OCI-LY7 (cell line): Measurements from ENCODE around the gene TMEM54. TPM values are rescaled to one million over a fixed set of nuclear protein-coding genes. Genes with fewer than 3 reads are reported as not detected.

Experiments used
- BruUV-seq: library from RNA; stranded (reverse); fragments of 400-500 nt; replicated peaks from 2 replicates; lab custom pipeline; 2021; lab: Mats Ljungman, UMichigan
- CTCF ChIA-PET: fragments of 300-600 bp; sonication (Branson Sonifier 250); formaldehyde crosslinking; loops from one replicate; lab custom pipeline; 2022; ENCODE audit warnings: antibody characterized with exemption; ENCODE audit not compliant: unreplicated experiment; lab: Charles Lee
- POLR2A ChIA-PET: fragments of 300-600 bp; sonication (Branson Sonifier 250); formaldehyde crosslinking; loops from one replicate; lab custom pipeline; 2022; ENCODE audit warnings: antibody characterized with exemption; lab: Charles Lee
- DNase-seq: peaks from one replicate; pipeline ENCODE4 v3.0.0-alpha.2; 2015; ENCODE audit warnings: low spot score
- H2AFZ ChIP-seq: fragments of 200-600 bp; sonication (generic), shearing (Covaris generic); 2 replicates; pipeline ENCODE4 v1.6.1; 2014; ENCODE audit warnings: mild to moderate bottlenecking, antibody characterized with exemption, low read length, moderate library complexity
- H3K27ac ChIP-seq: fragments of 200-600 bp; sonication (generic); 2 replicates; pipeline ENCODE4 v1.5.1; 2014; ENCODE audit warnings: mixed run types, low read depth, mild to moderate bottlenecking, moderate library complexity, low read length, inconsistent platforms; ENCODE audit not compliant: poor library complexity, severe bottlenecking
- H3K36me3 ChIP-seq: fragments of 200-600 bp; sonication (generic); 2 replicates; pipeline ENCODE4 v1.6.1; 2014; ENCODE audit warnings: mild to moderate bottlenecking, antibody characterized with exemption, low read length, moderate library complexity, mixed read lengths; ENCODE audit not compliant: insufficient read depth
- H3K4me1 ChIP-seq: fragments of 200-600 bp; sonication (generic); 2 replicates; pipeline ENCODE4 v1.5.1; 2014; ENCODE audit warnings: mild to moderate bottlenecking, low read length; ENCODE audit not compliant: insufficient read depth, poor library complexity, severe bottlenecking
- H3K4me2 ChIP-seq: fragments of 200-600 bp; sonication (generic); 2 replicates; pipeline ENCODE4 v1.6.1; 2014; ENCODE audit warnings: mild to moderate bottlenecking, low read length
- H3K4me3 ChIP-seq: fragments of 200-600 bp; sonication (generic); 2 replicates; pipeline ENCODE4 v1.5.1; 2014; ENCODE audit warnings: mild to moderate bottlenecking, low read depth, low read length; ENCODE audit not compliant: poor library complexity, severe bottlenecking
- H3K79me2 ChIP-seq: fragments of 200-600 bp; sonication (generic); 2 replicates; pipeline ENCODE4 v1.6.1; 2016; ENCODE audit warnings: low read depth, mild to moderate bottlenecking, low read length, moderate library complexity, mixed read lengths; ENCODE audit not compliant: insufficient read depth
- H3K9me2 ChIP-seq: fragments of 200-600 bp; sonication (generic); 2 replicates; pipeline ENCODE4 v1.6.1; 2016; ENCODE audit warnings: mild to moderate bottlenecking, low read length, mixed read lengths; ENCODE audit not compliant: insufficient read depth
- H3K9me3 ChIP-seq: fragments of 200-600 bp; sonication (generic); 2 replicates; pipeline ENCODE4 v1.6.1; 2014; ENCODE audit warnings: mild to moderate bottlenecking, mixed run types, low read length, mixed read lengths
- H4K20me1 ChIP-seq: fragments of 200-600 bp; sonication (generic); 2 replicates; pipeline ENCODE4 v1.6.1; 2014; ENCODE audit warnings: mild to moderate bottlenecking, antibody characterized with exemption, low read length, moderate library complexity, mixed read lengths; ENCODE audit not compliant: insufficient read depth
- EZH2phosphoT487 ChIP-seq: fragments of 200-600 bp; sonication (generic); IDR thresholded peaks from 2 replicates; pipeline ENCODE4 v1.6.1; 2018; ENCODE audit warnings: low read depth, borderline replicate concordance, mild to moderate bottlenecking, mixed run types, antibody characterized with exemption, low read length, moderate library complexity, mixed read lengths
- intact Hi-C: fragments of 100-400 bp; cut with micrococcal nuclease; formaldehyde crosslinking; loops from one replicate; pipeline ENCODE4 v1.10.0; 2022; ENCODE audit not compliant: unreplicated experiment
- total RNA-seq, 2 experiments: library from RNA; depleted of rRNA in 1 of 2; stranded (reverse); fragments of >200 nt in 1 of 2; shearing (Covaris generic) in 1 of 2; gene quantifications; 2 replicates each; pipeline ENCODE4 v1.2.3, GENCODE V29; 2014 to 2022
- TF ChIP-seq, protein P1 (sequence below): fragments of 200-600 bp; sonication (generic); conservative IDR thresholded peaks from 2 replicates; pipeline ENCODE4 v1.5.1; 2014; ENCODE audit warnings: mild to moderate bottlenecking, antibody characterized with exemption, low read length, moderate library complexity, mixed read lengths

TMEM54 gene
- total RNA-seq, 2 experiments from 2014 or later: 0.93 to 3.1 TPM

GRCh38 chr1:32873484-32873883, 27.7 kb downstream of the TMEM54 start:
- Histone ChIP-seq H3K36me3 (no peaks in the 10 kb centered on the region), H4K20me1 (no peaks in the 10 kb centered on the region), H3K9me2 (no peaks in the 10 kb centered on the region), H3K4me3 (no peak overlapping the region), H2AFZ (no peak overlapping the region), H3K4me1 (peaks cover 43% of the 10 kb centered on the region), H3K9me3 (no peaks in the 10 kb centered on the region), H3K4me2 (no peak overlapping the region), H3K79me2 (no peaks in the 10 kb centered on the region), H3K27ac (no peak overlapping the region)
- POLR2A ChIA-PET: no interaction called here
- BruUV-seq: no TSS peak
- no peak for DNase-seq
- no peak for TF ChIP-seq EZH2phosphoT487
- TF ChIP-seq, protein P1, sequence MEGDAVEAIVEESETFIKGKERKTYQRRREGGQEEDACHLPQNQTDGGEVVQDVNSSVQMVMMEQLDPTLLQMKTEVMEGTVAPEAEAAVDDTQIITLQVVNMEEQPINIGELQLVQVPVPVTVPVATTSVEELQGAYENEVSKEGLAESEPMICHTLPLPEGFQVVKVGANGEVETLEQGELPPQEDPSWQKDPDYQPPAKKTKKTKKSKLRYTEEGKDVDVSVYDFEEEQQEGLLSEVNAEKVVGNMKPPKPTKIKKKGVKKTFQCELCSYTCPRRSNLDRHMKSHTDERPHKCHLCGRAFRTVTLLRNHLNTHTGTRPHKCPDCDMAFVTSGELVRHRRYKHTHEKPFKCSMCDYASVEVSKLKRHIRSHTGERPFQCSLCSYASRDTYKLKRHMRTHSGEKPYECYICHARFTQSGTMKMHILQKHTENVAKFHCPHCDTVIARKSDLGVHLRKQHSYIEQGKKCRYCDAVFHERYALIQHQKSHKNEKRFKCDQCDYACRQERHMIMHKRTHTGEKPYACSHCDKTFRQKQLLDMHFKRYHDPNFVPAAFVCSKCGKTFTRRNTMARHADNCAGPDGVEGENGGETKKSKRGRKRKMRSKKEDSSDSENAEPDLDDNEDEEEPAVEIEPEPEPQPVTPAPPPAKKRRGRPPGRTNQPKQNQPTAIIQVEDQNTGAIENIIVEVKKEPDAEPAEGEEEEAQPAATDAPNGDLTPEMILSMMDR: no peak
- CTCF ChIA-PET: no interaction called here
- intact Hi-C loops: loop anchor here (2.0 kb wide), 2 partner anchors 55 to 161 kb away; no protein-coding TSS in a partner anchor

DNA sequence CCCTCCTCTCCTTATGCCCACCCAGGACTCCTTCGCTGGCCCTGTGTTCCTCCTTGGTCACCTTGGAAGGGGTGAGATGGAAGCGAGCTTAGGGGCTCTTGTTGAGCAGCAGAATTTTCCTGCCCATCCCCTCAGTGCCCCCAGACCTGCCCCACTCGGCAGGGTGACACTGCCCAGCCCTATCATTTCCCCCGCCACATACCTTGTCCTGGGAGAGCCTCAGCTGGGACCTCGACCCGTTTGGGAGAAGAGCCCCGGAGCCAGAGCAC, 29.1 kb downstream of the TMEM54 start:
- ChIA-PET POLR2A (interaction anchor here (2.0 kb wide), 1 partner anchor 12 kb away, joined by 4 read pairs; no protein-coding TSS in a partner anchor), CTCF (interaction anchor here (0.6 to 0.8 kb wide), 2 partner anchors 56 to 75 kb away, joined by 3 to 6 read pairs; no protein-coding TSS in a partner anchor)
- no peak overlapping the region for H3K27ac ChIP-seq
- H4K20me1 ChIP-seq: no peaks in the 10 kb centered on the region
- no peaks in the 10 kb centered on the region for H3K36me3 ChIP-seq
- no peaks in the 10 kb centered on the region for H3K9me2 ChIP-seq
- no TSS peak for BruUV-seq
- peak overlapping the region; percentile 33 for H3K4me3 ChIP-seq
- no peak overlapping the region for H2AFZ ChIP-seq
- DNase-seq: no peak
- H3K79me2 ChIP-seq: no peaks in the 10 kb centered on the region
- TF ChIP-seq, protein P1: no peak
- no peak for TF ChIP-seq EZH2phosphoT487
- peak overlapping the region; percentile 87 for H3K4me2 ChIP-seq
- intact Hi-C loops: loop anchor here (1.0 to 2.0 kb wide), 3 partner anchors 53 to 352 kb away; no protein-coding TSS in a partner anchor
- H3K9me3 ChIP-seq: no peaks in the 10 kb centered on the region
- peaks cover 43% of the 10 kb centered on the region for H3K4me1 ChIP-seq
